SK-N-SH (cell line): ENCODE data around the gene SERPINE1. TPM values are rescaled to one million over a fixed set of nuclear protein-coding genes. Genes with fewer than 3 reads are reported as not detected.

ENCODE experiments used
- CTCF ChIA-PET: fragments of 300-600, 350-600 bp; formaldehyde crosslinking; extraction: SDS; loops from one replicate; lab custom pipeline; 2021; lab: Yijun Ruan, JAX
- POLR2A ChIA-PET: fragments of 350-600 bp; sonication (Branson Sonifier 250); formaldehyde crosslinking; extraction: SDS; loops from one replicate; lab custom pipeline; 2020; ENCODE audit warnings: antibody characterized with exemption, inconsistent platforms; lab: Yijun Ruan, JAX
- DNase-seq: peaks from one replicate; pipeline ENCODE4 v3.0.0; 2012
- H2AFZ ChIP-seq: fragments of 200-600 bp; sonication (generic); 2 replicates; pipeline ENCODE4 v1.8.1; 2016; ENCODE audit warnings: antibody characterized with exemption, mild to moderate bottlenecking, low read depth
- H3F3A ChIP-seq: fragments of 200-600 bp; sonication (generic); replicated peaks from 2 replicates; pipeline ENCODE3; 2016; ENCODE audit warnings: antibody characterized with exemption, mild to moderate bottlenecking; ENCODE audit not compliant: insufficient read depth
- H3K27ac ChIP-seq, 2 experiments: fragments of 200-500 bp in 1 of 2; fragments of 200-600 bp in 1 of 2; sonication (Bioruptor generic) in 1 of 2; sonication (generic), shearing (Covaris generic) in 1 of 2; 2 replicates each; pipeline versions ENCODE4 v1.5.1 to v1.6.1; 2014 to 2016; ENCODE audit warnings: low read depth in 2 of 2, inconsistent platforms in 1 of 2, low read length in 1 of 2, mild to moderate bottlenecking in 1 of 2, mixed read lengths in 1 of 2
- H3K27me3 ChIP-seq: fragments of 200-600 bp; sonication (generic), shearing (Covaris generic); 2 replicates; pipeline ENCODE4 v1.6.1; 2016; ENCODE audit warnings: mixed run types; ENCODE audit not compliant: insufficient read depth
- H3K36me3 ChIP-seq, 2 experiments: fragments of 200-500 bp in 1 of 2; fragments of 200-600 bp in 1 of 2; sonication (Bioruptor generic) in 1 of 2; sonication (generic) in 1 of 2; replicated peaks in 1 of 2; 2 replicates each; pipeline versions ENCODE3 to v1.5.1; 2014 to 2016; ENCODE audit warnings: low read length in 1 of 2, mild to moderate bottlenecking in 1 of 2; ENCODE audit not compliant: insufficient read depth in 2 of 2, control insufficient read depth in 1 of 2
- H3K4me1 ChIP-seq, 2 experiments: fragments of 200-500 bp in 1 of 2; fragments of 200-600 bp in 1 of 2; sonication (Bioruptor generic) in 1 of 2; sonication (generic), shearing (Covaris generic) in 1 of 2; 2 replicates each; pipeline versions ENCODE4 v1.5.1 to v1.6.1; 2014 to 2016; ENCODE audit warnings: low read depth in 1 of 2, low read length in 1 of 2, mixed run types in 1 of 2; ENCODE audit not compliant: insufficient read depth in 2 of 2, control insufficient read depth in 1 of 2
- H3K4me2 ChIP-seq: fragments of 200-600 bp; sonication (generic), shearing (Covaris generic); 2 replicates; pipeline ENCODE4 v1.6.1; 2017; ENCODE audit warnings: mixed run types
- H3K4me3 ChIP-seq, 2 experiments: fragments of 200-500 bp in 1 of 2; fragments of 200-600 bp in 1 of 2; sonication (Bioruptor generic) in 1 of 2; sonication (generic), shearing (Covaris generic) in 1 of 2; 2 replicates each; pipeline versions ENCODE4 v1.5.1 to v1.8.1; 2014 to 2016; ENCODE audit warnings: low read depth in 2 of 2, inconsistent platforms in 1 of 2, low read length in 1 of 2, mild to moderate bottlenecking in 1 of 2, mixed read lengths in 1 of 2, moderate library complexity in 1 of 2
- H3K79me2 ChIP-seq: fragments of 200-600 bp; sonication (generic); 2 replicates; pipeline ENCODE4 v1.8.1; 2017; ENCODE audit warnings: mild to moderate bottlenecking; ENCODE audit not compliant: insufficient read depth
- H3K9ac ChIP-seq: fragments of 200-600 bp; sonication (generic); 2 replicates; pipeline ENCODE4 v1.6.1; 2017; ENCODE audit warnings: mixed run types
- H3K9me2 ChIP-seq: fragments of 200-600 bp; sonication (generic); 2 replicates; pipeline ENCODE4 v1.6.1; 2017; ENCODE audit warnings: mixed run types
- H3K9me3 ChIP-seq: fragments of 200-600 bp; sonication (generic); 2 replicates; pipeline ENCODE4 v1.6.1; 2017; ENCODE audit warnings: mixed run types, mild to moderate bottlenecking, moderate library complexity
- H4K20me1 ChIP-seq: fragments of 200-600 bp; sonication (generic); 2 replicates; pipeline ENCODE4 v1.6.1; 2017; ENCODE audit warnings: mild to moderate bottlenecking, mixed run types; ENCODE audit not compliant: insufficient read depth
- CHD2 ChIP-seq: fragments of 150-350 bp; IDR thresholded peaks from 2 replicates; pipeline ENCODE4 v1.6.1; 2018; ENCODE audit warnings: low read length; ENCODE audit not compliant: partially characterized antibody
- EP300 ChIP-seq, 2 experiments: IDR thresholded peaks; 2 replicates each; pipeline versions ENCODE4 v1.4.0 to v1.6.1; 2012; ENCODE audit warnings: borderline replicate concordance in 1 of 2, low read depth in 1 of 2, low read length in 1 of 2
- EZH2phosphoT487 ChIP-seq: fragments of 200-600 bp; sonication (generic); IDR thresholded peaks from 2 replicates; pipeline ENCODE4 v1.6.1; 2017; ENCODE audit warnings: low read depth, mixed run types, mild to moderate bottlenecking, antibody characterized with exemption, moderate library complexity, borderline replicate concordance
- FOSL2 ChIP-seq: IDR thresholded peaks from 2 replicates; pipeline ENCODE4 v1.4.0; 2012; ENCODE audit warnings: low read depth, mild to moderate bottlenecking, moderate library complexity, borderline replicate concordance
- GABPA ChIP-seq: IDR thresholded peaks from 2 replicates; pipeline ENCODE4 v1.4.0; 2012; ENCODE audit warnings: low read depth, mild to moderate bottlenecking
- GATA2 ChIP-seq: sonication (generic); formaldehyde crosslinking; IDR thresholded peaks from 2 replicates; pipeline ENCODE4 v1.5.0; 2020; ENCODE audit warnings: mild to moderate bottlenecking, missing genetic modification reagents
- MEF2A ChIP-seq: IDR thresholded peaks from 2 replicates; pipeline ENCODE4 v1.4.0; 2012; ENCODE audit warnings: low read depth, borderline replicate concordance
- NFIC ChIP-seq: IDR thresholded peaks from 2 replicates; pipeline ENCODE4 v1.4.0; 2012; ENCODE audit warnings: borderline replicate concordance
- NRF1 ChIP-seq: IDR thresholded peaks from 2 replicates; pipeline ENCODE4 v1.6.1; 2012; ENCODE audit warnings: low read depth, mild to moderate bottlenecking, low read length
- POLR2AphosphoS5 ChIP-seq: IDR thresholded peaks from 2 replicates; pipeline ENCODE4 v1.6.1; 2012; ENCODE audit warnings: low read depth, low read length
- RAD21 ChIP-seq: IDR thresholded peaks from 2 replicates; pipeline ENCODE4 v1.6.1; 2012; ENCODE audit warnings: mild to moderate bottlenecking, low read length
- RCOR1 ChIP-seq: fragments of 150-350 bp; IDR thresholded peaks from 2 replicates; pipeline ENCODE4 v1.6.1; 2017; ENCODE audit warnings: antibody characterized with exemption, low read length
- RFX5 ChIP-seq: IDR thresholded peaks from 2 replicates; pipeline ENCODE4 v1.6.1; 2012; ENCODE audit warnings: mild to moderate bottlenecking, improper control_type of control experiment, low read length
- RXRA ChIP-seq: IDR thresholded peaks from 2 replicates; pipeline ENCODE4 v1.4.0; 2012; ENCODE audit warnings: low read depth, mild to moderate bottlenecking, borderline replicate concordance
- SIN3A ChIP-seq: IDR thresholded peaks from 2 replicates; pipeline ENCODE4 v1.6.1; 2012; ENCODE audit warnings: low read depth, mild to moderate bottlenecking, low read length, moderate library complexity, borderline replicate concordance
- SMC3 ChIP-seq: IDR thresholded peaks from 2 replicates; pipeline ENCODE4 v1.6.1; 2012; ENCODE audit warnings: low read depth, low read length, improper control_type of control experiment
- TAF1 ChIP-seq: IDR thresholded peaks from 2 replicates; pipeline ENCODE4 v1.6.1; 2012; ENCODE audit warnings: low read depth, mild to moderate bottlenecking, low read length, moderate library complexity, borderline replicate concordance
- TCF12 ChIP-seq: IDR thresholded peaks from 2 replicates; pipeline ENCODE4 v1.4.0; 2012
- TEAD4 ChIP-seq: IDR thresholded peaks from 2 replicates; pipeline ENCODE4 v1.4.0; 2012; ENCODE audit warnings: mild to moderate bottlenecking, borderline replicate concordance; ENCODE audit not compliant: insufficient read depth
- WGBS: methylation state at CpG from one replicate; pipeline ENCODE4 v1.1.6; 2017; ENCODE audit warnings: low lambda C conversion rate; 5-methylcytosine and 5-hydroxymethylcytosine counted together
- polyA plus RNA-seq, 3 experiments: library from polyadenylated mRNA; depleted of rRNA; stranded (reverse); fragments of >200 nt; gene quantifications; 2 replicates each; pipeline ENCODE4 v1.2.3, GENCODE V29; 2012
- TF ChIP-seq, protein P1 (sequence below): IDR thresholded peaks from 2 replicates; pipeline ENCODE4 v1.6.1; 2012; ENCODE audit warnings: mild to moderate bottlenecking, low read depth, low read length, moderate library complexity
- TF ChIP-seq, protein P2 (sequence below): IDR thresholded peaks from 2 replicates; pipeline ENCODE4 v1.4.0; 2012; ENCODE audit warnings: low read depth, borderline replicate concordance
- TF ChIP-seq, protein P3 (sequence below): IDR thresholded peaks from 2 replicates; pipeline ENCODE4 v1.4.0; 2012; ENCODE audit warnings: low read depth
- TF ChIP-seq, protein P4 (sequence below): fragments of 150-350 bp; IDR thresholded peaks from 2 replicates; pipeline ENCODE4 v1.6.1; 2017; ENCODE audit warnings: antibody characterized with exemption, low read length, low read depth, borderline replicate concordance
- TF ChIP-seq, protein P5 (sequence below): fragments of 200-600 bp; sonication (generic); IDR thresholded peaks from 2 replicates; pipeline ENCODE4 v1.6.1; 2017; ENCODE audit warnings: antibody characterized with exemption, mild to moderate bottlenecking, moderate library complexity

Gene SERPINE1
- polyA plus RNA-seq, 1 of the 3 experiments (the other 2 are of a cell fraction), result 4,174 TPM

DNA sequence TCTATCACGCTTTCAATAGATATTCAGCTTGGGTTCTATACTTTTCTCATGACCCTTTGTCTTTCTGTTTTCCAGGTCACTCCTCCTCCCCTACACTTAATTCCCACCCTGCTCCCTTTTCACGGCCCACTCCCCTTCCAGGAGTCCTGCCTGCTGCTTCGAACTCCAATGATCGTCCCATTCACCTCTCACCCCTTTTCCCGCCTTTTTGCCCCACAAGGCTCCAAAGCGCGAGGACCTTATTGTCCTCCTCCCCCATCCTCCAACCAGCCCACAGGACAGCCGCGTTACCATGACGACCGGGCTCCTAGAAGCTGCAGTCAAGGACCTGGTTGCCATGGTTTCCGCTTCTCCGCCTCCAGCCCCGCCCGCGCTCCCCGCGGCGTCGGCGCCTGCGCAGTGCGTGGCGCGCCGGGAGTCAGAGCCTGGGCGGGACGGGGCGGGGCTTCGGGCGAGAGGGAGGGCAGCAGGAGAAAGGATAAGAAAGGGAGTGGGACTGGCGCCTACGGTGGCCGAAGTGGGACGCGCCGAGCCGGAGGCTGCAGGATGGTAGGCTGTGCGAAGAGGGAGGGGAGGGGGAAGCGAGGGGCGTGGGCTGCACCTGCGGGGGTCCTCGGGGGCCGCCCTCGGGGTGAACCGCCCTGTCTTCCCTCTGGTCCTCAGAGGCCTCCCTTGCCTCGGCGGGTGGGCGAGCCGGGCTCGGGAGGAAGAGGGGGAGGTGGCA lies 27.2 kb downstream of the SERPINE1 start, which contains the start of gene AP1S1:
Gene AP1S1, plus strand, starts transcription at position 508 of the 724 bp plus-strand sequence. Its CDS starts 39 bp downstream, at position 547.
- no peaks in the 10 kb centered on the region for H3K9me2 ChIP-seq
- no peaks in the 10 kb centered on the region for H3K27me3 ChIP-seq
- H3F3A ChIP-seq, result peaks cover 17% of the 10 kb centered on the region
- peak within 1 kb of the TSS; percentile 90 for H3K9ac ChIP-seq
- peak within 1 kb of the TSS; percentile 38 to 84 for H3K27ac ChIP-seq
- H3K4me2 ChIP-seq, result peak within 1 kb of the TSS; percentile 99
- CTCF ChIA-PET, result interaction anchor here (0.6 to 7.9 kb wide), 10 partner anchors 10 to 1104 kb away, joined by 3 to 116 read pairs (median 4); partner anchors contain the start of genes PLOD3 and ZNHIT1
- peak within 1 kb of the TSS; percentile 65 to 88 for H3K4me3 ChIP-seq
- peaks cover 22 to 23% of the 10 kb centered on the region in 2 experiments for H3K36me3 ChIP-seq
- peak; percentile 100 for DNase-seq
- H3K4me1 ChIP-seq, result peaks cover 7 to 15% of the 10 kb centered on the region in 2 experiments; a peak in 2 of 4 replicates
- no peaks in the 10 kb centered on the region for H3K9me3 ChIP-seq
- no peaks in the 10 kb centered on the region for H4K20me1 ChIP-seq
- peaks cover 30% of the 10 kb centered on the region for H3K79me2 ChIP-seq
- POLR2A ChIA-PET, result interaction anchor here (1.0 to 2.7 kb wide), 2 partner anchors 9 to 11 kb away, joined by 5 to 17 read pairs; partner anchors contain the start of gene VGF
- peak within 1 kb of the TSS; percentile 74 for H2AFZ ChIP-seq
- WGBS, result 4% methylated on average over 47 of the region's 51 CpGs
- no peak for TF ChIP-seq NFIC
- TF ChIP-seq FOSL2, result no peak
- peak; percentile 64 for TF ChIP-seq TAF1
- TF ChIP-seq TEAD4, result no peak
- no peak for TF ChIP-seq EZH2phosphoT487
- TF ChIP-seq GABPA, result no peak
- TF ChIP-seq, protein P1, sequence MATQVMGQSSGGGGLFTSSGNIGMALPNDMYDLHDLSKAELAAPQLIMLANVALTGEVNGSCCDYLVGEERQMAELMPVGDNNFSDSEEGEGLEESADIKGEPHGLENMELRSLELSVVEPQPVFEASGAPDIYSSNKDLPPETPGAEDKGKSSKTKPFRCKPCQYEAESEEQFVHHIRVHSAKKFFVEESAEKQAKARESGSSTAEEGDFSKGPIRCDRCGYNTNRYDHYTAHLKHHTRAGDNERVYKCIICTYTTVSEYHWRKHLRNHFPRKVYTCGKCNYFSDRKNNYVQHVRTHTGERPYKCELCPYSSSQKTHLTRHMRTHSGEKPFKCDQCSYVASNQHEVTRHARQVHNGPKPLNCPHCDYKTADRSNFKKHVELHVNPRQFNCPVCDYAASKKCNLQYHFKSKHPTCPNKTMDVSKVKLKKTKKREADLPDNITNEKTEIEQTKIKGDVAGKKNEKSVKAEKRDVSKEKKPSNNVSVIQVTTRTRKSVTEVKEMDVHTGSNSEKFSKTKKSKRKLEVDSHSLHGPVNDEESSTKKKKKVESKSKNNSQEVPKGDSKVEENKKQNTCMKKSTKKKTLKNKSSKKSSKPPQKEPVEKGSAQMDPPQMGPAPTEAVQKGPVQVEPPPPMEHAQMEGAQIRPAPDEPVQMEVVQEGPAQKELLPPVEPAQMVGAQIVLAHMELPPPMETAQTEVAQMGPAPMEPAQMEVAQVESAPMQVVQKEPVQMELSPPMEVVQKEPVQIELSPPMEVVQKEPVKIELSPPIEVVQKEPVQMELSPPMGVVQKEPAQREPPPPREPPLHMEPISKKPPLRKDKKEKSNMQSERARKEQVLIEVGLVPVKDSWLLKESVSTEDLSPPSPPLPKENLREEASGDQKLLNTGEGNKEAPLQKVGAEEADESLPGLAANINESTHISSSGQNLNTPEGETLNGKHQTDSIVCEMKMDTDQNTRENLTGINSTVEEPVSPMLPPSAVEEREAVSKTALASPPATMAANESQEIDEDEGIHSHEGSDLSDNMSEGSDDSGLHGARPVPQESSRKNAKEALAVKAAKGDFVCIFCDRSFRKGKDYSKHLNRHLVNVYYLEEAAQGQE, result 0 out of 2 replicates have a peak, but pooled peaks have one; percentile 39
- TF ChIP-seq RFX5, result peak; percentile 89
- TF ChIP-seq, protein P2, sequence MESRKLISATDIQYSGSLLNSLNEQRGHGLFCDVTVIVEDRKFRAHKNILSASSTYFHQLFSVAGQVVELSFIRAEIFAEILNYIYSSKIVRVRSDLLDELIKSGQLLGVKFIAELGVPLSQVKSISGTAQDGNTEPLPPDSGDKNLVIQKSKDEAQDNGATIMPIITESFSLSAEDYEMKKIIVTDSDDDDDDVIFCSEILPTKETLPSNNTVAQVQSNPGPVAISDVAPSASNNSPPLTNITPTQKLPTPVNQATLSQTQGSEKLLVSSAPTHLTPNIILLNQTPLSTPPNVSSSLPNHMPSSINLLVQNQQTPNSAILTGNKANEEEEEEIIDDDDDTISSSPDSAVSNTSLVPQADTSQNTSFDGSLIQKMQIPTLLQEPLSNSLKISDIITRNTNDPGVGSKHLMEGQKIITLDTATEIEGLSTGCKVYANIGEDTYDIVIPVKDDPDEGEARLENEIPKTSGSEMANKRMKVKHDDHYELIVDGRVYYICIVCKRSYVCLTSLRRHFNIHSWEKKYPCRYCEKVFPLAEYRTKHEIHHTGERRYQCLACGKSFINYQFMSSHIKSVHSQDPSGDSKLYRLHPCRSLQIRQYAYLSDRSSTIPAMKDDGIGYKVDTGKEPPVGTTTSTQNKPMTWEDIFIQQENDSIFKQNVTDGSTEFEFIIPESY, result no peak
- no peak; the same call in 1 of the 2 replicates for TF ChIP-seq RAD21
- peak; percentile 70; the same call in 1 of the 2 replicates for TF ChIP-seq POLR2AphosphoS5
- TF ChIP-seq GATA2 (CRISPR knock-in tag), result no peak
- no peak for TF ChIP-seq SMC3
- peak in 1 of 2 experiments; percentile 52; a peak in 3 of 4 replicates for TF ChIP-seq EP300 (IDR thresholded peaks at IDR 0.05; ENCODE audit: borderline replicate concordance in 1 of 2, low read depth in 1 of 2, low read length in 1 of 2)
- TF ChIP-seq SIN3A, result no peak; the same call in 1 of the 2 replicates
- TF ChIP-seq, protein P3, sequence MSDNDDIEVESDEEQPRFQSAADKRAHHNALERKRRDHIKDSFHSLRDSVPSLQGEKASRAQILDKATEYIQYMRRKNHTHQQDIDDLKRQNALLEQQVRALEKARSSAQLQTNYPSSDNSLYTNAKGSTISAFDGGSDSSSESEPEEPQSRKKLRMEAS, result peak; percentile 99
- TF ChIP-seq, protein P4, sequence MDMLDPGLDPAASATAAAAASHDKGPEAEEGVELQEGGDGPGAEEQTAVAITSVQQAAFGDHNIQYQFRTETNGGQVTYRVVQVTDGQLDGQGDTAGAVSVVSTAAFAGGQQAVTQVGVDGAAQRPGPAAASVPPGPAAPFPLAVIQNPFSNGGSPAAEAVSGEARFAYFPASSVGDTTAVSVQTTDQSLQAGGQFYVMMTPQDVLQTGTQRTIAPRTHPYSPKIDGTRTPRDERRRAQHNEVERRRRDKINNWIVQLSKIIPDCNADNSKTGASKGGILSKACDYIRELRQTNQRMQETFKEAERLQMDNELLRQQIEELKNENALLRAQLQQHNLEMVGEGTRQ, result no peak
- no peak for TF ChIP-seq TCF12
- no peak for TF ChIP-seq RCOR1
- TF ChIP-seq NRF1, result peak; percentile 89
- TF ChIP-seq MEF2A, result no peak
- no peak for TF ChIP-seq CHD2
- TF ChIP-seq RXRA, result no peak
- TF ChIP-seq, protein P5, sequence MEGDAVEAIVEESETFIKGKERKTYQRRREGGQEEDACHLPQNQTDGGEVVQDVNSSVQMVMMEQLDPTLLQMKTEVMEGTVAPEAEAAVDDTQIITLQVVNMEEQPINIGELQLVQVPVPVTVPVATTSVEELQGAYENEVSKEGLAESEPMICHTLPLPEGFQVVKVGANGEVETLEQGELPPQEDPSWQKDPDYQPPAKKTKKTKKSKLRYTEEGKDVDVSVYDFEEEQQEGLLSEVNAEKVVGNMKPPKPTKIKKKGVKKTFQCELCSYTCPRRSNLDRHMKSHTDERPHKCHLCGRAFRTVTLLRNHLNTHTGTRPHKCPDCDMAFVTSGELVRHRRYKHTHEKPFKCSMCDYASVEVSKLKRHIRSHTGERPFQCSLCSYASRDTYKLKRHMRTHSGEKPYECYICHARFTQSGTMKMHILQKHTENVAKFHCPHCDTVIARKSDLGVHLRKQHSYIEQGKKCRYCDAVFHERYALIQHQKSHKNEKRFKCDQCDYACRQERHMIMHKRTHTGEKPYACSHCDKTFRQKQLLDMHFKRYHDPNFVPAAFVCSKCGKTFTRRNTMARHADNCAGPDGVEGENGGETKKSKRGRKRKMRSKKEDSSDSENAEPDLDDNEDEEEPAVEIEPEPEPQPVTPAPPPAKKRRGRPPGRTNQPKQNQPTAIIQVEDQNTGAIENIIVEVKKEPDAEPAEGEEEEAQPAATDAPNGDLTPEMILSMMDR, result no peak
